NK-92 (cell line): ENCODE data around the gene NDP.
"Not testable (repeated sequence)": the region's sequence is repeated elsewhere in the genome, so short reads cannot be mapped to it uniquely, and the experiment has no call there.

Experiments used
- DNase-seq: peaks from one replicate; lab custom pipeline; 2025; ENCODE audit not compliant: unreplicated experiment; lab: John Stamatoyannopoulos, UW

The NDP gene

GRCh38 chrX:43971966-43972961 is 926 bp downstream of the NDP start:
- DNase-seq: no peak

GRCh38 chrX:43970528-43970927 is 2.7 kb downstream of the NDP start:
- DNase-seq: no peak

DNA sequence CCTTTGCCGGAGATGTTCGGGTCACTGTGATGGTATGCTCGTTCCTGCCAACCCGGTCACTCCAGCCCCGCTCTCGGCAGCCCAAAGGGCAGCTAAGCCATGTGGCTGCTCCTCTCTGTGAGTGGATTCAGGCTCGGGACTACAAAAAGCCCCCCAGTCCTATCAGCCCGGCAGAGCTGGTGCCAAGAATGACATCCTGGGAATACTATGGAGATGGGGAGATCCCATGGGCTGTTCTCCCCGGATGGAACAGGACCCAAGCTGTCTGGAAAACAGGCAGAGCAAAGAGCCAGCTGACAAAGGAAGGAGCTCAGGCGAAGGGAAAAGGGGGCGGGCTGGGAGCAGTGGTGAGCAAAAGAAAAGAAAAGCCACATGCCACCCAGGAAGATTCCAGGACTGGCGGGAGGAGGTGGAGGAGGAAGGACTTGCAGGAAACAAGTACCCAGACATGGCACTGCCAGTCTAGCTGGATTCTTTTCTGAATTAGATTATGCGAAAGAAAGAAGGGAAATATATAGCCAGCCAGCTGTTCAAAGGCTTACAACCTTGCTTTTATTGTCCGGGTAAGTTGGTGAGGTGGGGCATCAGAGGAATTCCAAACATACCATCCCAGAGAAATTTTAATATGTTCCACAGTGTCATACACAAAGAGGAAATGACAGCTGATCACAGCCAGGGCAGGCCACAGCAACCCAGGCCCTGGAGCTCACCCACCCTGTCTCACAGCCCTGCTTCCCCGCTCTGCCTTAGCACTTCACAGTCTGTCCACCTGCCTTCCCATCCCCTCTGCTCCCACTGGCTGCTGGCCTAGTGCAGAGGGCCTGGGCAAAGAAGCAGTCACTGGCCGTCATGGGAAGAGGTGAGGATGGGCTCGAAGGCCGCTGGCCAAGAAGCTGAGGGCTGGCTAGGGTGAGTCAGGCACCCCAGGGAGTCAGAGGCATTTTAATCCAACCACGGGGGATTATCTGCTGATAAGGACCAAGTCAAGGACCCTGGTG is 3.4 kb downstream of the NDP start:
- no peak for DNase-seq

GRCh38 chrX:43968359-43968781 is 4.8 kb downstream of the NDP start:
- no peak for DNase-seq

DNA sequence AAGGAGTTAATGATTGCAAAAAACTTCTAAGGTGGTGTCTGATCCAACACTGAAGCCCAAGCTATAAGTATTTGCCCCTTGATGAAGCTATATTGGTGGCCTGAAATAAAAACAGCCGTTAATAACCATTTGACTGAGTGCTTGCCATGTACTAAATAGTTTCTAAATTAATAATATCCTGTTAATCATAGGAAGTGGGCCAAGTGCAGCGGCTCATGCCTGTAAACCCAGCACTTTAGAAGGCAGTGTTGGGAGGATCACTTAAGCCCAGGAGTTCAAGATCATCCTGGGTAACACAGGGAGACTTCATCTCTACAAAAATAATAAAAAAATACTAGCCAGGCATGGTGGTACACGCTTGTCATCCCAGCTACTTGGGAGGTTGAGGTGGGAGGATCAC is 8.3 kb downstream of the NDP start:
- no peak for DNase-seq

GRCh38 chrX:43963726-43964125 is 9.5 kb downstream of the NDP start:
- DNase-seq: no peak

GRCh38 chrX:43962636-43963035 is 10.6 kb downstream of the NDP start:
- DNase-seq: no peak

DNA sequence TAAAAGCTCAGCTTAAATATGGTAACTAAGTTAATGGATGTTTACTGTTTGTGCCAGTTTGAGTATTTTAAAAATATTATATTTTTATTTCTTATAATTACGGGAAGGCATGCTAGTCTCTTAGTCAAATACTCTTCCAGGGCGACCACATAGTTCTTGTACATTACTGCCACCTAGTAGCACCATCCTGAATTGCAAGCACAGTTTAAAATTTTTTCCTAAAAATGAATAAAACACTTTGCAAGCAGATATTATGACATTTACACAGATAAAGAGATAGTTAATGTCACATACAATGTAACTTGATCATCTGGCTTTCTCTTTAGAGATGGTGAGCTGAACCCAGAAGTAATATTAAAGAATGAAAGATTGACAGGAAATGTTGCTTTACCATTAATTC is 11.5 kb downstream of the NDP start:
- no peak for DNase-seq

GRCh38 chrX:43958529-43958928 is 14.7 kb downstream of the NDP start:
- no peak for DNase-seq

DNA sequence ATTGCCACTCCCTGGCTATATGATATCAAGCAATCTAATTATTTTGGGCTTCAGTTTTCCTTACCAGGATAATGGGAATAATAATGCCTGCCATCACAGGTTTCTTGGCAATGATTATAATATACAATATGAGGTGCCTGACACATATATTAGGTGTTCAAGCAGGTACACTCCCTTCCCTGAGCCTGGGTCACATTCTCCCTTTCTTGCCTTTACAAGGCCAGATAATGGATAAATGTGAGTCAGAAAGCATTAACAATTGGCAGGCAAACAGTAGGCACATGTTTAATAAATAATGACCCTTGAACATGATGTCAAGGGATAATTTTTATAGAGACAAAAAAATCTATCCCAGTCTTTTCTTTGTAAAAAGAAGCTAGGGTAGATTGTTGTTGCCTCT is 17.2 kb downstream of the NDP start:
- no peak for DNase-seq

DNA sequence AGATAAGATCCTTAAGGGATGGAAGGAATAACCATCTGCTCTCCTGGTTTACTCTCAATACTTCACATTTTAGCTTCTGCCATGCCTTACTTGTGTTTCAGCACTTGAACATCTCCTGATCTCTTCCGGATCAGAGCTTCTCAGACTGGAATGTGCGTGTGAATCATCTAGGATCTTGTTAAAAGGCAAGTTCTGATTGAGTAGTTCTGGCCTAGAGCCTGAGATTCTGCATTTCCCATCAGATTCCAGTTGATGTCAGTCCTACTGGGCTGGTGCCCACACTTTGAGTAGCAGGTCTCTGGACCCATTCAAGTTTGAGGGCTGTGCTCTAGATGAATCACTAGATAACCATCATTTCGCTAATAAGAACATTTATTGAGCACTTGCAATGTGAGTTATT is 20.0 kb downstream of the NDP start:
- DNase-seq: no peak

DNA sequence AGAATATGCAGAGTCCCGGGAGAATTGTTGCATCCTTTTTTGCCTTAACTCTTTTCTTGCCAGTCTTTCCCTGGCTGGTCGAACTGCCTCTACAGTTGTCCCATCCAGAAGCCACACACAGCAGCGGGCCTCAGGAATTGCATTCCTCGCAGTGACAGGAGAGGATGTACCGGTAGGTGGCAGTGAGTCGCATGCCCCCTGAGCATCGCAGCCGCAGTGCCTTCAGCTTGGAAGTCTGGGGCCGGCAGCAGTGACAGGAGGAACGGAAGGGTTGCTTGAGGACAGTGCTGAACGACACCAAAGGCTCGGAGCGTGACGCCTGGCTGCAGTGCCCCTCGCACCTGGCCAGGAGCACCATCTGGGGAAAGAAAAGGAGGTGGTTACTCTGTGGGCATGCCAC is 23.5 kb downstream of the NDP start:
- no peak for DNase-seq

DNA sequence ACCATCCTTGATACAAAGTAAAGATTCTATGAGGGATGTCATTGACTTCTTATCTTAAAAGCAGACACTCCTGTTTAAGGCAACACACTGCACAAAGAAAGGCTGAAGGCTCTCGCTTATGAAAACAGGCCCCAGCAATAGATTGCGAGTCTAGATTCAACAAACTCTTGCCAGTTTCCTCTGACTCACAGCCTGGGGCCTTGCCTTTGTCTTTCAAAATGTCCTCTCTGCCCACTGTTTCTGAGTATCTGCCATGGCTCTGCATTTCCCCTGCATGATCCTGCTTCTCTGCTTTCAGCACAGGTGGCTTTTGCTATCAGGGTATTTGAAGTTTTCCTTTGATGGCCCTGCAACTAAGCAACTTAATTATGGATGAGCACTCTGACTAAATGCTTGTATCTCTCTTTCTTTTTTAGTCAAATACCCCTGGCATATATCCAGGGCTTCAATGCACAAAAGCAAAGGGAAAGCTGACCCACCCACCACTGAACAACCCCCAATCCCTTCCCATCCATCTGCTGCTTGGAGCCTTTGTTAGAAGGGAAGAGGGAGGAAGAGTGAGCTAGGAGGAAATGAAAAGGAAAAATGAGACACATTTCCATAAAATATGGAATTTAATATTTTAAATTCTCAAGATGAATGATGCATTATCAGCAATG is 32.2 kb downstream of the NDP start:
- no peak for DNase-seq

GRCh38 chrX:43939187-43939926 is 33.8 kb downstream of the NDP start:
- DNase-seq: no peak

- DNase-seq: not testable (repeated sequence)
Observed at GRCh38 chrX:43922032-43922431, 51.2 kb downstream of the NDP start.

- DNase-seq: not testable (repeated sequence)
Observed at GRCh38 chrX:43910772-43911171, 62.4 kb downstream of the NDP start.

- no peak for DNase-seq
Observed at GRCh38 chrX:43910012-43910411, 63.2 kb downstream of the NDP start.

DNA sequence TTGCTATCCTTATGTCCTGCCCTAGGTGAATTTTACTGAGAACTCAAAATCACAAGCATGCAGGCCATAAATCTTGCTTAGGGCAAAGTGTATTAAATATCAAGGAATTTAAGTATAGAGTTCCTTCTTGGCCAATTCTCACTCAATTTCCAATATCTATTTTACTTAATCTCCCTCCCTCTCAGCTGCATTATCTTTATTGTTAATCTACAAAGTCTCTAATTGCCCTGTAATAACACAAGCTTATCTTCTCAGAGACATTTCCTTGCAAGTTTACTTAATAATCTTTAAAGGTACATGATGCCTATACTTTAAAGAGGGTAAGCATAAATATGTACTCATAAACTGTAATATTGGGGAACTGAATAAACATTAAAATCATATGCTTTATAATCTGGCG is 64.0 kb downstream of the NDP start:
- DNase-seq: no peak

GRCh38 chrX:43899878-43900815 is 73.0 kb downstream of the NDP start:
- no peak for DNase-seq
